ENCODE measurements around the gene PTRHD1.

- TF ChIP-seq CTCF (IDR thresholded peaks at IDR 0.05), result peak; percentile 10 to 51 (median 21)
- TF ChIP-seq POLR2A (IDR thresholded peaks at IDR 0.05; ENCODE audit: low read depth), result no peak
- no peak for TF ChIP-seq EP300 (IDR thresholded peaks at IDR 0.05)
Observed at GRCh38 chr2:24824966-24825882, 32.0 kb upstream of the PTRHD1 start.

Measured in esophagus muscularis mucosa (tissue), 4 donors.